Measurements from ENCODE around the gene CCDC85C.

CCDC85C gene

DNA sequence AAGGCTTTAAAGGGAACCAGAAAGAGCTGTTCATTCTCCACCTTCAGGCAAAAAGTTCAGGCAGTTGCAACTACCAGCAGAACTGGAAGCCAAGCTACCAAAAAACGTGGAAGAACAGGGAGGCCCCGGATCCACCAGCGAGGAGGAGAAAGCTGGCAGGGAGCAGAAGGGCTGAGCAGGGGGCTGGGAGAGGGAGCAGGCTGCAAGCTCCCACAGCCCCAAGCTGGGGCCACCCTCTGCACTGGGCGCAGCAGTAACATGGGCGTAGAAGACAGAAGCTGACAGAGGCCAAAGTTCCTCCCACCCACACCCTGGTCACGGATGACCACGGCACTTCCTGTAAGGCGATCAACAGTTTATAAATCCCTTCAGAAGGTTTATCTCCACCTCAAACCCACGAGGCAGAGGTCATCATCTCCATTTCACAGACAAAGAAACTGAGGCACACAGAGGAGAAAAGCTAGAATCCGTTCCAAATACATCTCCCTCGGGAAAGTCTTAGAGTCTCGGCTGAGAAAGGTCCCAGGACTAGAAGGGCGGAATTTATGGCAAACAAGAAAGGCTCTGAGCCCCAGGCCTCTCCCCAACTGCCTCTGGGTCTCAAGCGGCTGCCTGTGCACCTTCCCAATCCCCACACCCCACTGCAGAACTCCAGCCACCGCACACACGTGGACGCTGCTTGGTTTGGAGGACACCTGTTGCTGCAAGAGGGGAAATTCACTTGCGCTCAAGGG, 1.8 kb downstream of the CCDC85C start:
- H3K36me3 ChIP-seq (ENCODE audit: control insufficient read depth, low read depth, low read length) = no peaks in the 10 kb centered on the region
- H3K4me1 ChIP-seq (ENCODE audit: control insufficient read depth, low read depth, low read length) = peaks cover 24% of the 10 kb centered on the region
- no peak overlapping the region for H3K27ac ChIP-seq (ENCODE audit: low read length)
- H3K27me3 ChIP-seq (ENCODE audit: control insufficient read depth, insufficient read depth, low read length) = peaks cover 41% of the 10 kb centered on the region
- no peaks in the 10 kb centered on the region for H3K9me3 ChIP-seq (ENCODE audit: control insufficient read depth, low read depth, low read length)
- peak overlapping the region; percentile 70 for H3K4me3 ChIP-seq (ENCODE audit: low read length)
- peak overlapping the region; percentile 18 for H3K9ac ChIP-seq (ENCODE audit: low read length)

DNA sequence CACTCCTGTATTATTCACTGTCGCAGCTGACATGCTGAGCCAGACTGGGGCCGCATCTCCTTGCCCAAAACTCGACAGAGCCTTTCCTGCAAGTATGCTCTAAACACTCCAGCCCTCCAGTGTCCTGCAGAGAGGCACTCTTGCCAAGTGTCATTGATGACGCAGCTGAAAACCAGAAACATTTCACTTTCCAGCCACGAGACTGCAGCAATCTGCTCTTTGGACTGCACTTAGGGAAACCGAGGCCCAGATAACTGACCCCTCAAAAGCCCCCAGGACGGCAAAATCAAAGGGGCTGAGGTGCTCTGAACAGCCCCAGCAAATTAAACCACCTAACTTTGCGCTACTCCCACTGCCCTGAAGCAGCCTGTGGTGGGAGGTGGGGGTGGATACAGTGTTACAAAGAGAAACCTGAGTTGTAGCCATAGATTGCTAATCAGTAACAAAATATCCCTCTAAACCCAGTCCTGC, 2.6 kb downstream of the CCDC85C start:
- H3K4me3 ChIP-seq (ENCODE audit: low read length) = peak overlapping the region; percentile 70
- no peak overlapping the region for H3K27ac ChIP-seq (ENCODE audit: low read length)
- H3K9me3 ChIP-seq (ENCODE audit: control insufficient read depth, low read depth, low read length) = no peaks in the 10 kb centered on the region
- no peaks in the 10 kb centered on the region for H3K36me3 ChIP-seq (ENCODE audit: control insufficient read depth, low read depth, low read length)
- H3K9ac ChIP-seq (ENCODE audit: low read length) = no peak overlapping the region
- H3K4me1 ChIP-seq (ENCODE audit: control insufficient read depth, low read depth, low read length) = peaks cover 24% of the 10 kb centered on the region
- H3K27me3 ChIP-seq (ENCODE audit: control insufficient read depth, insufficient read depth, low read length) = peaks cover 38% of the 10 kb centered on the region

DNA sequence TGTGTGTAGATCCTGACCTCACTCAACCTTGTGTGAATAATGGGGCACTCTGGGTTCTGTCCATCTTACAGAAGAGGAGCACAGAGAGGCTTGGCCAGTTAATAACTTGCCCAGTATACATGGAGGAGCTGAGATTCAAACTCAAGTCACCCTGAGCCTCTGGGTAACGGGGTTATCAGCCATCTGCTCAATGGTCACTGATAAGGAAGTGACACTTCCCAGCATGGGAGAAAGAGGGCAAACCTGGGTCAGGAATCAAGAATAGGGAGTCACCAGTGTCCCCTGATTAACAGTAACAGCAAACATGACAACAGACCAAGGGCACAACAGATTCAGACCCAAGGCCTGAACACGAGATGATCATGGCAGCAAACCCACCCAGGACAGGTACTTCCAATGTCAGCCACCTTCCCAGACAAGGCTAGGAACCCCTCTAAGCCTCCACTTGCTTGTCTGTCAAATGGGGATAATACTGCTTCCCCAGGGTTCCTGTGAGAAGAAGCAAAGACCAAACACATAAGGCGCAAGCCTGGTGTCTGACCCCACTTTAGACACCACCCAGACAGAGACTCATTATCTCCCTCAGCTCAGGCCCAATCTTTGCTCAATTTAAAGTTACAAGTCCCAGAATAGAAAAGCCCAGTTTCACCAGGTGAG, 3.6 kb downstream of the CCDC85C start:
- Histone ChIP-seq H3K4me1 (ENCODE audit: control insufficient read depth, low read depth, low read length) (peaks cover 16% of the 10 kb centered on the region), H3K4me3 (ENCODE audit: low read length) (no peak overlapping the region), H3K9me3 (ENCODE audit: control insufficient read depth, low read depth, low read length) (no peaks in the 10 kb centered on the region), H3K27me3 (ENCODE audit: control insufficient read depth, insufficient read depth, low read length) (peaks cover 27% of the 10 kb centered on the region), H3K9ac (ENCODE audit: low read length) (no peak overlapping the region), H3K27ac (ENCODE audit: low read length) (no peak overlapping the region), H3K36me3 (ENCODE audit: control insufficient read depth, low read depth, low read length) (no peaks in the 10 kb centered on the region)

DNA sequence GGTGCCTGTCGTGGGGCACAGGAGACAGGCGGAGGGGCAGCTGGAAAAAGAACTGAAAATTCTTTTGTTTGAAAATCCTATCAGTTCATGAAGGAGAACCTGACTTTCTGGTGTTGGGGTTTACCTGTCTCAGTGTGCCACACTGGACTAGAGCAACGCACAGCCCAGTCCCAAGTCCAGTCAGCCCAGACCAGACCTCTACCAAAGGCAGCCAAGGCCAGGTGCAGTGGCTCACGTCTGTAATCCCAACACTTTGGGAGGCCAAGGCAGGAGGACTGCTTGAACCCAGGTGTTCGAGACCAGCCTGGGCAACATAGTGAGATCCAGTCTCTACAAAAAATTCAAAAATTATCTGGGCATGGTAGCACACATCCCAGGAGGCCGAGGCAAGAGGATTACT, 4.6 kb downstream of the CCDC85C start:
- no peak overlapping the region for H3K9ac ChIP-seq (ENCODE audit: low read length)
- no peaks in the 10 kb centered on the region for H3K9me3 ChIP-seq (ENCODE audit: control insufficient read depth, low read depth, low read length)
- no peaks in the 10 kb centered on the region for H3K36me3 ChIP-seq (ENCODE audit: control insufficient read depth, low read depth, low read length)
- H3K27ac ChIP-seq (ENCODE audit: low read length) = no peak overlapping the region
- H3K4me1 ChIP-seq (ENCODE audit: control insufficient read depth, low read depth, low read length) = peaks cover 16% of the 10 kb centered on the region
- no peak overlapping the region for H3K4me3 ChIP-seq (ENCODE audit: low read length)
- peaks cover 27% of the 10 kb centered on the region for H3K27me3 ChIP-seq (ENCODE audit: control insufficient read depth, insufficient read depth, low read length)

DNA sequence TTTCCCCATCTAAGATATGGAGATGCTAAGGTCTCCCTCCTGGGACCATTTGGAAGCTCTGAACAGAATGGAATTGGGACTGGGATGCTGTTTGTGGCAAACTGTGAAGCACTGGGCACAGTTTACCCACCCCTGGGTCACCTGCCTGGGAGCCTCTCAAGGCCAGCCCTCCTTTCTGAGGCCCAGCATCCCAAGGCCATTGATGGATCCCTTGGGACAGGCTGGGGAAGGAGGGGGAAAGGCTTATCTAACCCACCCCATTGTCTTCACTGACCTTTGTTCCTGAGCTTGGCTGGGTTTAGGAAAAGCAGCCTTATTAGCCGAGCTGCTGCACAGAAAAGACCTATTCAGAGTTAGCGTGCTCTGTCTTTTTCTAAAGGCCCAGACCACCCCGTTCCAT, 5.2 kb downstream of the CCDC85C start:
- H3K4me3 ChIP-seq (ENCODE audit: low read length) = no peak overlapping the region

DNA sequence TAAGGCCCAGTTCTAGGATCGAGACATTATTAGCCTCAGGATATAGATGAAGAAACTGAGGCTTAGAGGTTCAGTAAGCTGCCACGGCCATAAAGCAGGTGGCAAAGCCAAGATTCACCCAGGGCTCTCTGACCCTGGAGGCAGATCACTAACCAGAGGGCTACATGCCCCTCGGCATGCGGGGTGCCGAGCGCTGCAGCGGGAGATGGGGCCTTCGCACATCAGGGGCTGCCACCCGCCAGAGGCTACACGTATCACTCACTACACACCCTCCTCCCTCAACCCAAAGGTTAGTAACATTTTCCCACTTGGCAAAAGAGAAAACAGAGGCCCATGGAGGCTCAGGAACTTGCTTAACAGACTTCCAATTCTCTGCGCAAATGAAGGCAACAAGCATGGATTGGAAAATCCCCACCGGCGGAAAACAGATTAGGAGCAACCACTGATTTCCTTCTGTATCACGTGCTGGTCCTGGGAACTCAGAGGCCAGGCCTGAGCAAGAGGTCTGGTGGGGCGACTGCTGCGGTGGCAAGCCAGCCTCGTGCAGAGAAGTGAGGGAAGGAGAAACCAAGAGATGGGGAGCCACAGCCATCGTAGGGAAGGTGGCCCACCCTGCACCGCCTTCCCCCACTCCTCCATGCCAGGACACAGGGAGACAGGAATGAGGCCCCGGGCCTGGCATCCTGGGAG, 6.0 kb downstream of the CCDC85C start:
- H3K36me3 ChIP-seq (ENCODE audit: control insufficient read depth, low read depth, low read length) = no peaks in the 10 kb centered on the region

More for the DNA sequence above, 5.2 kb downstream of the CCDC85C start:
- Histone ChIP-seq H3K4me1 (ENCODE audit: control insufficient read depth, low read depth, low read length) (peaks cover 16% of the 10 kb centered on the region), H3K9ac (ENCODE audit: low read length) (no peak overlapping the region), H3K27me3 (ENCODE audit: control insufficient read depth, insufficient read depth, low read length) (peaks cover 27% of the 10 kb centered on the region), H3K9me3 (ENCODE audit: control insufficient read depth, low read depth, low read length) (no peaks in the 10 kb centered on the region), H3K27ac (ENCODE audit: low read length) (no peak overlapping the region), H3K36me3 (ENCODE audit: control insufficient read depth, low read depth, low read length) (no peaks in the 10 kb centered on the region)

DNA sequence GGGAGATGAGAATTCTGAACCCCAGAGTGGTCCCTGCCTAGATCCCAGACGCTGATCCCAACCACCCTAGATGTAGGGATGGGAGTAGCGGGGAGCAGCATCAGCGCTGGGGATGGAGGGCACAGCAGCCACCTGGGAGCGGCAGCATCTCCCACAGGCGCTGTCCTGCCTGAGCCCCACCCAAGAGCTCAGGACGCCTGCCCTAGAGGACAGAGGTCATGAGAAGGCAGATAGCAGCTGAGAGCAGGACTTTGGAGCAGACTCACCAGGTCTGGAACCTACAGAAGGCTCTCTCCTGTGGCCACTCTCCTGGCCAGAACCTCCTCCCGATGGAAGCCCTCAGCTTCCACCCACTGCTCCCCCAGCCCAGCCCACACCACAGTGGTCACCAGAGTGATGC, 7.2 kb downstream of the CCDC85C start:
- H3K4me3 ChIP-seq (ENCODE audit: low read length) = no peak overlapping the region
- H3K36me3 ChIP-seq (ENCODE audit: control insufficient read depth, low read depth, low read length) = no peaks in the 10 kb centered on the region
- H3K9ac ChIP-seq (ENCODE audit: low read length) = no peak overlapping the region
- no peaks in the 10 kb centered on the region for H3K9me3 ChIP-seq (ENCODE audit: control insufficient read depth, low read depth, low read length)
- H3K27me3 ChIP-seq (ENCODE audit: control insufficient read depth, insufficient read depth, low read length) = peaks cover 8% of the 10 kb centered on the region
- peaks cover 20% of the 10 kb centered on the region for H3K4me1 ChIP-seq (ENCODE audit: control insufficient read depth, low read depth, low read length)
- no peak overlapping the region for H3K27ac ChIP-seq (ENCODE audit: low read length)

More for the DNA sequence above, 6.0 kb downstream of the CCDC85C start:
- peaks cover 21% of the 10 kb centered on the region for H3K27me3 ChIP-seq (ENCODE audit: control insufficient read depth, insufficient read depth, low read length)
- H3K4me1 ChIP-seq (ENCODE audit: control insufficient read depth, low read depth, low read length) = peaks cover 17% of the 10 kb centered on the region
- no peak overlapping the region for H3K4me3 ChIP-seq (ENCODE audit: low read length)
- H3K9ac ChIP-seq (ENCODE audit: low read length) = no peak overlapping the region
- H3K9me3 ChIP-seq (ENCODE audit: control insufficient read depth, low read depth, low read length) = no peaks in the 10 kb centered on the region
- no peak overlapping the region for H3K27ac ChIP-seq (ENCODE audit: low read length)

DNA sequence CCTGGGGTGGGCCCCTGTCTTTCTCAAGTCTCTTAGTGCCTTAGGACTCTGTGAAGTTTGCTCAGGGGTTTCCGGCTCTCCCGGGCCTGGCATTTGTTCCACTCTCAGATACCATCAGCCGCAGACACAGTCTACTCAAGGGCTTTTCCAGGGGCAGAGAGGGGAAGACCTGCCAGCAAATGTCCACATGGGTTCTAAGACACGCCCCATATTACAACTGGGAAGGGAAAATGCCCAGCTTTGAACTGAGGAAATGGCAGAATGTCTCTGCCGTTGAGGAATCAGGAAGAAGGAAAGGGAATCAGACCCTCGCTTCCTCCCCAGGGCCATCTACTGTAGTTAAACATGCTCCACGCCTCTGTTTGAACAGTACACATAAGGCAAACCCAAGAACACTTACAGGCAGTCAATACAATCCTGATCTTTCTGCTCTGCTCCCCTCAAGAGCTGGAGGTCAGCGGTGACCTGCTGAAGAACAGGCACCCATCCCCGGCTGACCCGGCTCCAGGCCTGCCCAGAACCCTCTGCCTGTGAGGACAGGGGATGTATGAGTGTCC, 7.9 kb downstream of the CCDC85C start:
- no peaks in the 10 kb centered on the region for H3K9me3 ChIP-seq (ENCODE audit: control insufficient read depth, low read depth, low read length)
- H3K27me3 ChIP-seq (ENCODE audit: control insufficient read depth, insufficient read depth, low read length) = peaks cover 2% of the 10 kb centered on the region
- H3K27ac ChIP-seq (ENCODE audit: low read length) = no peak overlapping the region
- no peak overlapping the region for H3K9ac ChIP-seq (ENCODE audit: low read length)
- H3K4me3 ChIP-seq (ENCODE audit: low read length) = no peak overlapping the region
- no peaks in the 10 kb centered on the region for H3K36me3 ChIP-seq (ENCODE audit: control insufficient read depth, low read depth, low read length)
- H3K4me1 ChIP-seq (ENCODE audit: control insufficient read depth, low read depth, low read length) = peaks cover 13% of the 10 kb centered on the region

DNA sequence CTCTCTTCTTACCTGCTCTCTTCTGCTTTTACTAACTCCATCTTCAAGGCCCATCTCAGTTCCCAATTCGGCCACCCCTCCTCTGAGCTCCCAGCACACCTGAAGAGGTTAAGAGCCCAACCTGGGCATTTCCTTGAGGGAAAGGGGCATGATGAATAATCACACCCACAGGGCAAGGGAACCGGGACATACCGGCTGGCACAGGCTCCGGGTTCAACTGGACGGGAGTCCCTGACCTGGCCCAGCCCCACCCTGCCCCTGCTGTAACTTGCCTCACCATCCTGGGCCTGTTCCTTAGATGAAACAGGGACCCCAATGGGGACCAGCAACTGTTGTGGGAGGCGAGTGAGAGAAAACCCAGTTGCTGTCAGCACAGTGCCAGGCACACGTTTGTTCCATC, 8.5 kb downstream of the CCDC85C start:
- Histone ChIP-seq H3K27me3 (ENCODE audit: control insufficient read depth, insufficient read depth, low read length) (no peaks in the 10 kb centered on the region), H3K4me3 (ENCODE audit: low read length) (no peak overlapping the region), H3K36me3 (ENCODE audit: control insufficient read depth, low read depth, low read length) (no peaks in the 10 kb centered on the region), H3K9me3 (ENCODE audit: control insufficient read depth, low read depth, low read length) (no peaks in the 10 kb centered on the region), H3K9ac (ENCODE audit: low read length) (no peak overlapping the region), H3K4me1 (ENCODE audit: control insufficient read depth, low read depth, low read length) (peaks cover 13% of the 10 kb centered on the region), H3K27ac (ENCODE audit: low read length) (no peak overlapping the region)

DNA sequence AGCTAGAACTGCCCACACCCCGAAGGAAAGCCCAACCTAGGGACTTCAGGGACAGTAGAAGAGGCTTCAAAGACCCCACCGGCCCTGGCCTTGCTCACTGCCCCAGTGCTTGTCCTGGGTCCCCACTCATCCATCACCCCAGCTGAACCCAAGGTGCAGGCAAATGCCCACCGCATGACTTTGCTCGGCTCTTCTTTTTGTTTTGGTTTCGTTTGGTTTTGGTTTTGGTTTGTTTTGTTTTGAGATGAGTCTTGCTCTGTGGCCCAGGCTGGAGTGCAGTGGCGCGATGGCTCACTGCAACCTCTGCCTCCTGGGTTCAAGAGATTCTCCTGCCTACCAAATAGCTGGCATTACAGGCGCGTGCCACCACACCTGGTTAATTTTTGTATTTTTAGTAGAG, 9.0 kb downstream of the CCDC85C start:
- Histone ChIP-seq H3K4me3 (ENCODE audit: low read length) (no peak overlapping the region), H3K36me3 (ENCODE audit: control insufficient read depth, low read depth, low read length) (no peaks in the 10 kb centered on the region), H3K9ac (ENCODE audit: low read length) (no peak overlapping the region), H3K27ac (ENCODE audit: low read length) (no peak overlapping the region), H3K27me3 (ENCODE audit: control insufficient read depth, insufficient read depth, low read length) (no peaks in the 10 kb centered on the region), H3K9me3 (ENCODE audit: control insufficient read depth, low read depth, low read length) (no peaks in the 10 kb centered on the region), H3K4me1 (ENCODE audit: control insufficient read depth, low read depth, low read length) (peaks cover 13% of the 10 kb centered on the region)

DNA sequence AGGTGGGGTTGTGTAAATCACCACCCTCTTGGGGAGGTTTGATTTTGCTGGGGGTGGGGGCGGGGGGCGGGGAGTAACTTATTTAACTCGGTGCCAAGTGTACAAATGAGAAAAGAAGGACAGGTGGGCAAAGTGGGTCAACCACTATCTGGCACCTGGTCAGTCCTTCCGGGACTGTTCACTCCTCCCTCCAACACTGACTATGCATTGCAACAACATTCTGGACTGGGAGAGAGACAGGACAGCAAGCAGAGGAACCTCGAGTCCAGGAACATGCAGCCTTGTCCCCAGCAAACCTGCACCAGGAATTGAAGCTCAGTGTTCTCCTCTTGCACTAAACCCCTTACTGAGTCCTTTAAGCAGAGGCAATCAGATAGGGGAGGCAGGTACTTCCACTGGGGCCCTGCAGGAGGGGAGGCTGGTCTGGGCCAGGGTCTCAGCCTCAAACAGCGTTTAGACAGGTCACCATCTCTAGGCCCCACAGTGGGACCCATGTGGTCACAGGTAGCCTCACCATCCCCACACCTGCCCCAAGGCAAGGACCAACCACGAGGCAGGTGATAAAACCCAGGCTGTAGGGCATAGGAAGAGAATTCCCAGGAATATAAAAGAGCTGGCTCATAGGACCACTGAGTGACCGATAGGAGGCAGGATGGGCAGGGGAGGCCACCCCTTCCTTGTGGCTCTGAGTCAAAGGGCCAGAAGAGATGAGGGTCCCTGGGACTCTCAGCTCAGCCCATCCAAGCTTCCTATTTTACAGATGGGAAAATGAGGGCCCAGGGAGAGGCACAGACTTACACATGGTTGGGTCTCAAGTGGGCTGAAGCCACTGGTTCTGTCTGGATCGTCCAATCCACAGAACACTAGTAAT, 9.8 kb downstream of the CCDC85C start:
- peaks cover 13% of the 10 kb centered on the region for H3K4me1 ChIP-seq (ENCODE audit: control insufficient read depth, low read depth, low read length)
- H3K27me3 ChIP-seq (ENCODE audit: control insufficient read depth, insufficient read depth, low read length) = no peaks in the 10 kb centered on the region
- no peak overlapping the region for H3K9ac ChIP-seq (ENCODE audit: low read length)
- no peaks in the 10 kb centered on the region for H3K9me3 ChIP-seq (ENCODE audit: control insufficient read depth, low read depth, low read length)
- no peak overlapping the region for H3K27ac ChIP-seq (ENCODE audit: low read length)
- H3K4me3 ChIP-seq (ENCODE audit: low read length) = no peak overlapping the region
- H3K36me3 ChIP-seq (ENCODE audit: control insufficient read depth, low read depth, low read length) = no peaks in the 10 kb centered on the region
